K562 (cell line): ENCODE results near the gene CPED1. TPM values are rescaled to one million over a fixed set of nuclear protein-coding genes. Genes with fewer than 3 reads are reported as not detected.
A peak's percentile ranks its signal among the peaks of the same experiment; 100 is the strongest.

Experiments
- BCLAF1 ChIP-seq, 2 experiments: fragments of 450-650 bp in 1 of 2; IDR thresholded peaks; 2 replicates each; pipeline ENCODE4 v1.6.1; 2011 to 2017; ENCODE audit warnings: low read depth in 2 of 2, antibody characterized with exemption in 1 of 2, borderline replicate concordance in 1 of 2, low read length in 1 of 2, mild to moderate bottlenecking in 1 of 2, mixed read lengths in 1 of 2; ENCODE audit not compliant: control insufficient read depth in 1 of 2
- CBX3 ChIP-seq, 2 experiments: IDR thresholded peaks; 1 replicate in 1 of 2; 2 replicates in 1 of 2; pipeline ENCODE4 v1.6.1; 2012; ENCODE audit warnings: inconsistent platforms in 2 of 2, low read length in 2 of 2, borderline replicate concordance in 1 of 2, control low read depth in 1 of 2
- CREB1 ChIP-seq, 2 experiments: sonication (generic) in 1 of 2; formaldehyde crosslinking in 1 of 2; IDR thresholded peaks; 2 replicates each; pipeline versions ENCODE4 v1.6.1 to v1.8.0; 2012 to 2022; ENCODE audit warnings: inconsistent platforms in 1 of 2, mild to moderate bottlenecking in 1 of 2, missing genetic modification reagents in 1 of 2, moderate library complexity in 1 of 2
- E2F4 ChIP-seq: sonication (generic); formaldehyde crosslinking; IDR thresholded peaks from 2 replicates; pipeline ENCODE4 v1.8.0; 2022; ENCODE audit warnings: mild to moderate bottlenecking, low read depth, missing genetic modification reagents
- E2F5 ChIP-seq: sonication (generic); formaldehyde crosslinking; IDR thresholded peaks from 2 replicates; pipeline ENCODE4 v1.8.0; 2022; ENCODE audit warnings: mild to moderate bottlenecking, missing genetic modification reagents
- NFATC3 ChIP-seq: fragments of 450-650 bp; IDR thresholded peaks from 2 replicates; pipeline ENCODE4 v1.6.1; 2017; ENCODE audit warnings: mild to moderate bottlenecking
- TAF7 ChIP-seq: fragments of 450-650 bp; IDR thresholded peaks from 2 replicates; pipeline ENCODE4 v1.6.1; 2016; ENCODE audit warnings: missing genetic modification characterization, missing compliant biosample characterization
- WHSC1 ChIP-seq: IDR thresholded peaks from one replicate; pipeline ENCODE4 v1.6.1; 2012; ENCODE audit warnings: low read length, control low read depth, inconsistent platforms
- ZBED1 ChIP-seq: IDR thresholded peaks from 2 replicates; pipeline ENCODE4 v1.6.1; 2014
- ZBTB40 ChIP-seq, 2 experiments: fragments of 450-650 bp in 1 of 2; sonication (generic) in 1 of 2; formaldehyde crosslinking in 1 of 2; IDR thresholded peaks; 2 replicates each; pipeline versions ENCODE4 v1.7.1 to v1.9.0; 2016 to 2022; ENCODE audit warnings: inconsistent platforms in 1 of 2, mild to moderate bottlenecking in 1 of 2, missing genetic modification reagents in 1 of 2
- polyA plus RNA-seq, 8 experiments: library from polyadenylated mRNA; depleted of rRNA in 4 of 8; stranded (reverse) in 5 of 8; unstranded in 3 of 8; fragments of >200 nt; fragmentation: Nextera tagmentation in 2 of 8; fragmentation: Illumina TruSeq in 1 of 8; extraction: Ambion mirVana in 2 of 8; extraction: Trizol in 1 of 8; gene quantifications; 2 replicates each; pipeline versions ENCODE4 v1.2.1 to v1.2.3, GENCODE V29; 2011 to 2014; ENCODE audit warnings: inconsistent platforms in 1 of 8, missing spikeins in 1 of 8
- total RNA-seq, 7 experiments: library from RNA; depleted of rRNA in 6 of 7; stranded (reverse); fragments of >200 nt in 6 of 7; fragmentation: Illumina TruSeq in 2 of 7; extraction: Trizol in 2 of 7; gene quantifications; 2 replicates each; pipeline versions ENCODE4 v1.2.1 to v1.2.3, GENCODE V29; 2011 to 2021; ENCODE audit warnings: low replicate concordance in 1 of 7

Gene CPED1
- total and polyA plus RNA-seq, 9 of the 15 experiments (the other 6 are each of a cell fraction or from before 2014, with no cell fraction given): 195 to 393 (median 290) TPM

- TF ChIP-seq CBX3 (IDR thresholded peaks at IDR 0.05; ENCODE audit: borderline replicate concordance in 1 of 2, low read length in 2 of 2) (peak in 1 of 2 experiments; percentile 63; a peak in 1 of 3 replicates), E2F5 (CRISPR knock-in tag) (peak; percentile 43; the same call in 1 of the 2 replicates), ZBTB40 (IDR thresholded peaks at IDR 0.05) (peak; percentile 40; the same call in 1 of the 2 replicates), ZBTB40 (CRISPR knock-in tag; IDR thresholded peaks at IDR 0.05) (no peak), BCLAF1 (IDR thresholded peaks at IDR 0.05; ENCODE audit: borderline replicate concordance in 1 of 2, control insufficient read depth in 1 of 2, low read depth in 2 of 2, low read length in 1 of 2) (peak in 1 of 2 experiments; percentile 76; a peak in 1 of 4 replicates), ZBED1 (peak; percentile 70; the same call in 1 of the 2 replicates), NFATC3 (no peak), E2F4 (CRISPR knock-in tag) (no peak), TAF7 (peak; percentile 95), CREB1 (IDR thresholded peaks at IDR 0.05) (peak; percentile 97), CREB1 (CRISPR knock-in tag; IDR thresholded peaks at IDR 0.05) (peak; percentile 92), WHSC1 (peak; percentile 55)
These were observed 37.8 kb upstream of the CPED1 start, which contains the start of gene ING3 (continued) for GRCh38 chr7:120950539-120951308.
